ENCODE measurements around the gene DNAI2. TPM values are rescaled to one million over a fixed set of nuclear protein-coding genes. Genes with fewer than 3 reads are reported as not detected.

Gene DNAI2
- total RNA-seq, 2 donors from 2014 or later: not detected

DNA sequence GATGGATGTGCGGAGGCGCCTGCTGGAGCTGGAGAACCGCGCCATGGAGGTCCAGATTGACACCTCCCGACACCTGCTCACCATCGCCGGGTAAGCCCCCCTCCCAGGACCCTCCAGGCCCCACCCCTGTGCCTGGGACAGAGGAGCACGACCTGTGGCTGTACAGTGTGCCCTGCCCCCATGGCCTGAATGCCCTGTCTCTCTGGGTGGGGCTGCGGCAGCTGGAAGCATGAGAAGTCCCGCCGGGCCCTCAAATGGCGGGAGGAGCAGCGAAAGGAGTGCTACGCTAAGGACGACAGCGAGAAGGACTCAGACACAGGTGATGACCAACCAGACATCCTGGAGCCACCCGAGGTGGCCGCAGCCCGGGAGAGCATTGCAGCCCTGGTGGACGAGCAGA is 76.5 kb downstream of the DNAI2 start:
- DNase-seq: no peak
- Histone ChIP-seq H3K36me3 (ENCODE audit: control insufficient read depth, insufficient read depth, low read length) (no peaks in the 10 kb centered on the region), H3K9ac (ENCODE audit: extremely low read depth, low read length, poor library complexity, severe bottlenecking) (no peak overlapping the region), H3K4me1 (ENCODE audit: control insufficient read depth, insufficient read depth, low read length) (no peaks in the 10 kb centered on the region), H3K27ac (ENCODE audit: low read depth, low read length) (no peak overlapping the region), H3K27me3 (ENCODE audit: control insufficient read depth, insufficient read depth, low read length, poor library complexity, severe bottlenecking) (peaks cover 72% of the 10 kb centered on the region), H3K9me3 (ENCODE audit: control insufficient read depth, low read length) (no peaks in the 10 kb centered on the region), H3K4me3 (ENCODE audit: low read length) (no peak overlapping the region)
- TF ChIP-seq, protein P1, sequence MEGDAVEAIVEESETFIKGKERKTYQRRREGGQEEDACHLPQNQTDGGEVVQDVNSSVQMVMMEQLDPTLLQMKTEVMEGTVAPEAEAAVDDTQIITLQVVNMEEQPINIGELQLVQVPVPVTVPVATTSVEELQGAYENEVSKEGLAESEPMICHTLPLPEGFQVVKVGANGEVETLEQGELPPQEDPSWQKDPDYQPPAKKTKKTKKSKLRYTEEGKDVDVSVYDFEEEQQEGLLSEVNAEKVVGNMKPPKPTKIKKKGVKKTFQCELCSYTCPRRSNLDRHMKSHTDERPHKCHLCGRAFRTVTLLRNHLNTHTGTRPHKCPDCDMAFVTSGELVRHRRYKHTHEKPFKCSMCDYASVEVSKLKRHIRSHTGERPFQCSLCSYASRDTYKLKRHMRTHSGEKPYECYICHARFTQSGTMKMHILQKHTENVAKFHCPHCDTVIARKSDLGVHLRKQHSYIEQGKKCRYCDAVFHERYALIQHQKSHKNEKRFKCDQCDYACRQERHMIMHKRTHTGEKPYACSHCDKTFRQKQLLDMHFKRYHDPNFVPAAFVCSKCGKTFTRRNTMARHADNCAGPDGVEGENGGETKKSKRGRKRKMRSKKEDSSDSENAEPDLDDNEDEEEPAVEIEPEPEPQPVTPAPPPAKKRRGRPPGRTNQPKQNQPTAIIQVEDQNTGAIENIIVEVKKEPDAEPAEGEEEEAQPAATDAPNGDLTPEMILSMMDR (conservative IDR thresholded peaks at IDR 0.05): no peak
- Mint-ChIP-seq H3K9me3 (no peaks in the 10 kb centered on the region), H3K4me1 (no peaks in the 10 kb centered on the region), H3K36me3 (ENCODE audit: low read depth) (no peaks in the 10 kb centered on the region), H3K27ac (no peak overlapping the region), H3K4me3 (no peak overlapping the region), H3K27me3 (ENCODE audit: insufficient read depth) (peaks cover 80% of the 10 kb centered on the region)
- 86 to 87% methylated on average over 17 to 20 of the region's 20 CpGs for WGBS, 2 experiments (ENCODE audit: insufficient coverage in 1 of 2, insufficient read length in 1 of 2)

DNA sequence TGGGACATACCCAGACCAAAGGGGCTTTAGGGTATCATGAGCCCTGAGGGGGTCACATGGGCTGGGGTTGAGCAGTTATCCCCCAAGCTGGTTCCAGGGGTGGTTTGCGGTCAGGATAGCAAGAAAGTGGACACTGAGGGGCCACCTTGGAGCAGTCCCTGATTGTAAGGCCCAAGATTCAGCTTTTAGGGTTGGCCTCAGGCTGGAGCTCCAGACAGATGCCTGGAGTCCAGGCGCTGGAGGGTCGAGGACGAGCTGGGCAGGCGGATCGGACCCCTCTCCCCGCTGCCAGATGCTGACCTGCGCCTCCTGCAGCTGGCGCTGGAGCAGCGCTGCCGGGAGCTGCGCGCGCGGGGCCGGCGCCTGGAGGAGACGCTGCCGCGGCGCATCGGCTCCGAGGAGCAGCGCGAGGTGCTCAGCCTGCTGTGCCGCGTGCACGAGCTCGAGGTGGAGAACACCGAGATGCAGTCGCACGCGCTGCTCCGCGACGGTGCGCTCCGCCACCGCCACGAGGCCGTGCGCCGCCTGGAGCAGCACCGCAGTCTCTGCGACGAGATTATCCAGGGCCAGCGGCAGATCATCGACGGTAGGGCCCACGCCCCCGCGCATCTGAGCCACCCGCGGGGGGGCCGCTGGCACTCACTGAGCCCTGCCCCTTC is 77.6 kb downstream of the DNAI2 start:
- Histone ChIP-seq H3K36me3 (ENCODE audit: control insufficient read depth, insufficient read depth, low read length) (no peaks in the 10 kb centered on the region), H3K27ac (ENCODE audit: low read depth, low read length) (no peak overlapping the region), H3K9ac (ENCODE audit: extremely low read depth, low read length, poor library complexity, severe bottlenecking) (no peak overlapping the region), H3K4me1 (ENCODE audit: control insufficient read depth, insufficient read depth, low read length) (no peaks in the 10 kb centered on the region), H3K27me3 (ENCODE audit: control insufficient read depth, insufficient read depth, low read length, poor library complexity, severe bottlenecking) (peaks cover 84% of the 10 kb centered on the region), H3K4me3 (ENCODE audit: low read length) (no peak overlapping the region), H3K9me3 (ENCODE audit: control insufficient read depth, low read length) (no peaks in the 10 kb centered on the region)
- H3K27ac Mint-ChIP-seq: no peak overlapping the region
- no peaks in the 10 kb centered on the region for H3K4me1 Mint-ChIP-seq
- 10 to 17% methylated on average over 16 to 55 of the region's 55 CpGs for WGBS, 2 experiments (ENCODE audit: insufficient coverage in 1 of 2, insufficient read length in 1 of 2)
- H3K36me3 Mint-ChIP-seq (ENCODE audit: low read depth): no peaks in the 10 kb centered on the region
- DNase-seq: peak; percentile 92
- TF ChIP-seq, protein P1 (conservative IDR thresholded peaks at IDR 0.05): peak; percentile 73
- H3K27me3 Mint-ChIP-seq (ENCODE audit: insufficient read depth): peaks cover 91% of the 10 kb centered on the region
- no peak overlapping the region for H3K4me3 Mint-ChIP-seq
- H3K9me3 Mint-ChIP-seq: no peaks in the 10 kb centered on the region

DNA sequence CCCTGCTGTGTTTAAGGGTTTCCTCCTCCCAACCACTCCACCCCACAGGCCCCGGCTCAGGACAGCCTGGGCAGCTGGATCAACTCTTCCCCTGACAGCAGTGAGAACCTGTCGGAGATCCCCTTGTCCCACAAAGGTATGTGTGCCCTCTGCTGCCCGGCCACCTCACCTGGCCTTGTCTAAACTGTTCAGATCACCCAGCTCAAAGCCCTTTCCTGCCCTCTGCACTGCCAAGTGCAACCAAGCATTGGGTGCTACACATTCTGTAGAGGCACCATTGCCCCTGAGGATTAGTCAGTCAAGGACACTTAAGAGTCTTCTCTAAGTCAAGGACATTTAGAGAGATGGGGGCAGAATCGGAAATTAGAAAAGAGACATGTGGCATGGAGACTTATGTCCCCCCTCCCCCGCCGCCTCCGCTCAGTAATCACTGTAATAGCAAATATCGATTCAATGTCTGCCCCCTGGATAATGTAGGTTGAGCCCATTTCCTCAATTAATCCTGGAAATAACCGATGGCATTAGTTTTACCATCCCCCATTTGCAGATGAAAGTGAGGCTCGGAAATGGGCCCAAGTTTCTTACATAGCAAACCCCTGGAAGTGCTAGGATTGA is 79.5 kb downstream of the DNAI2 start:
- TF ChIP-seq, protein P1 (conservative IDR thresholded peaks at IDR 0.05): no peak
- 88 to 90% methylated on average over 8 to 10 of the region's 10 CpGs for whole genome bisulfite sequencing, 2 experiments (ENCODE audit: insufficient coverage in 1 of 2, insufficient read length in 1 of 2)

More for the DNA sequence above, 79.5 kb downstream of the DNAI2 start:
- no peak for DNase-seq
- Mint-ChIP-seq H3K27me3 (ENCODE audit: insufficient read depth) (peaks cover 95% of the 10 kb centered on the region), H3K36me3 (ENCODE audit: low read depth) (no peaks in the 10 kb centered on the region), H3K4me1 (peaks cover 2% of the 10 kb centered on the region), H3K9me3 (no peaks in the 10 kb centered on the region), H3K27ac (no peak overlapping the region), H3K4me3 (no peak overlapping the region)
- H3K4me3 ChIP-seq (ENCODE audit: low read length): no peak overlapping the region
- H3K9me3 ChIP-seq (ENCODE audit: control insufficient read depth, low read length): no peaks in the 10 kb centered on the region
- no peak overlapping the region for H3K27ac ChIP-seq (ENCODE audit: low read depth, low read length)
- H3K4me1 ChIP-seq (ENCODE audit: control insufficient read depth, insufficient read depth, low read length): no peaks in the 10 kb centered on the region
- H3K27me3 ChIP-seq (ENCODE audit: control insufficient read depth, insufficient read depth, low read length, poor library complexity, severe bottlenecking): peaks cover 95% of the 10 kb centered on the region
- H3K36me3 ChIP-seq (ENCODE audit: control insufficient read depth, insufficient read depth, low read length): no peaks in the 10 kb centered on the region
- H3K9ac ChIP-seq (ENCODE audit: extremely low read depth, low read length, poor library complexity, severe bottlenecking): no peak overlapping the region
